Mucosa of stomach (tissue), 1 donor: Measurements from ENCODE around the gene MYO5B.

Experiments used
- H3K27me3 ChIP-seq: one replicate; pipeline ENCODE4 v1.7.0; 2013; ENCODE audit warnings: mild to moderate bottlenecking, low read length; ENCODE audit not compliant: control insufficient read depth, insufficient read depth
- H3K36me3 ChIP-seq: one replicate; pipeline ENCODE4 v1.7.0; 2013; ENCODE audit warnings: low read length; ENCODE audit not compliant: control insufficient read depth, insufficient read depth
- H3K4me1 ChIP-seq: one replicate; pipeline ENCODE4 v1.7.0; 2013; ENCODE audit warnings: mild to moderate bottlenecking, low read length; ENCODE audit not compliant: control insufficient read depth, insufficient read depth
- H3K4me3 ChIP-seq: one replicate; pipeline ENCODE4 v1.7.0; 2013; ENCODE audit warnings: low read length
- H3K9ac ChIP-seq: one replicate; pipeline ENCODE4 v1.7.0; 2013; ENCODE audit warnings: mild to moderate bottlenecking, low read length, moderate library complexity
- H3K9me3 ChIP-seq: one replicate; pipeline ENCODE4 v1.7.0; 2013; ENCODE audit warnings: mild to moderate bottlenecking, low read length, moderate library complexity; ENCODE audit not compliant: control insufficient read depth
- donor health status: Pancreatic carcinoma.

Gene MYO5B

DNA sequence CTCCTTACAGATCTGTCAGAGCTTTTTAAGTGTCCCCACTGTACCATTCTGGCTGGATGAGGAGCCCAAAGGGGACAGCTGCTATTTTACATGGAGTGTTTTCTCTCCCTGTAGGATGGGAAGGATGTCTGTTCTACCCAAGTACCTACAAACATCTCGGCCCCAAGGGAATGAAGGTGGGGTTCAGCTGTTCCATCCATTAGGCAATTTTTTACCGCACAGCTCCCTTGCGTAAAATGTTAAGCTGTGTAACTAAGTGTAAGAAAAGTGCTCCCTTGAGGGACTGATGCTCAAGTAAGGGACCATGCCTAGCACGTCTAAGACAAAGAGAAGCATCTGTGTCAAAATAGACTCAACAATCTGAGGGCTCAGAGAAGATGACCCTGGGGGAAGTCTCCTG is 180.3 kb downstream of the MYO5B start:
- Histone ChIP-seq H3K27me3 (no peaks in the 10 kb centered on the region), H3K9ac (no peak overlapping the region)

DNA sequence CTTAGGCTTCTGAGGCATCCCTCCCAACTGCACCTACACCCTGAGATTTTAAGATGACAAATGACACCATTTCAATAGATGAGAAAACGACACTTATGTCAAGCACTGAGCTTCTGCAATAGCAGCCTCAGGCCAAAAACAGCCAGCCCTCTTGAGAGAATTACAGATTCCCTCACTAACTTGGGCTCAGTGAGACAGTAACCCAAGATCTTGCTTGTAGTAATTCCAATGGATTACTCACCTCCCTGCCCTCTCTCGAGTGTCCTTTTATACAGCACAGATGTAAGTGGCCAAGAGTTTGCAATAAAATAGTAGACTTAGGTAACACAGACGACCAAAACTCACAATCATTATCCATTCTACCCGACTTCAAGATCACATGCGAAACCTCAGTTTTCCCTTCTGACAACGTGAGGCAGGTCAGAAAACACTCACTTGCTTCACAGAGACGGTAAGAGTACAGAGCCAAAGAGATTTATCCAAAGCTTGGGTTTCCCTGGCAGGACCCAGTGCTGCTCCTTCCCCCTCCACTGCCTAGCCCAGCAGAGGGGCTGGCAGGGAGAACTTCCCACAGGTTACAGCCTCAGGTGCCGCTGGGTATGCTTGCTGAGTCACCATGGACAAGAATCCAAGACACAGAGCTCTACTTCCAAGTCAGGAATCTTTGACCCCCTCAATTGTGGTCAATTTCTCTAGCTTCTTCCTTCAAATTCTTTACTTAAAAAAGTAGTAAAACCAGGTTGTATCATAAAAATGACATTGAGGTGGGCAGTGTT is 181.4 kb downstream of the MYO5B start:
- H3K4me3 ChIP-seq, result no peak overlapping the region
- H3K9ac ChIP-seq, result no peak overlapping the region
- no peaks in the 10 kb centered on the region for H3K27me3 ChIP-seq
- no peaks in the 10 kb centered on the region for H3K4me1 ChIP-seq
- H3K9me3 ChIP-seq, result no peaks in the 10 kb centered on the region
- no peaks in the 10 kb centered on the region for H3K36me3 ChIP-seq

More for the DNA sequence above, 180.3 kb downstream of the MYO5B start:
- Histone ChIP-seq H3K4me3 (no peak overlapping the region), H3K4me1 (no peaks in the 10 kb centered on the region), H3K36me3 (no peaks in the 10 kb centered on the region), H3K9me3 (no peaks in the 10 kb centered on the region)

- Histone ChIP-seq H3K9ac (no peak overlapping the region), H3K4me3 (no peak overlapping the region), H3K4me1 (no peaks in the 10 kb centered on the region), H3K36me3 (no peaks in the 10 kb centered on the region), H3K27me3 (no peaks in the 10 kb centered on the region), H3K9me3 (no peaks in the 10 kb centered on the region)
Observed at GRCh38 chr18:50011813-50012435, 183.0 kb downstream of the MYO5B start.

- H3K36me3 ChIP-seq, result no peaks in the 10 kb centered on the region
- no peaks in the 10 kb centered on the region for H3K9me3 ChIP-seq
- no peak overlapping the region for H3K9ac ChIP-seq
Observed at GRCh38 chr18:50009773-50010335, 185.1 kb downstream of the MYO5B start.

GRCh38 chr18:50008306-50008705 is 186.6 kb downstream of the MYO5B start:
- Histone ChIP-seq H3K9me3 (no peaks in the 10 kb centered on the region), H3K36me3 (no peaks in the 10 kb centered on the region), H3K27me3 (no peaks in the 10 kb centered on the region), H3K9ac (no peak overlapping the region), H3K4me3 (no peak overlapping the region), H3K4me1 (no peaks in the 10 kb centered on the region)

More at GRCh38 chr18:50009773-50010335, 185.1 kb downstream of the MYO5B start:
- Histone ChIP-seq H3K4me3 (no peak overlapping the region), H3K27me3 (no peaks in the 10 kb centered on the region), H3K4me1 (no peaks in the 10 kb centered on the region)

DNA sequence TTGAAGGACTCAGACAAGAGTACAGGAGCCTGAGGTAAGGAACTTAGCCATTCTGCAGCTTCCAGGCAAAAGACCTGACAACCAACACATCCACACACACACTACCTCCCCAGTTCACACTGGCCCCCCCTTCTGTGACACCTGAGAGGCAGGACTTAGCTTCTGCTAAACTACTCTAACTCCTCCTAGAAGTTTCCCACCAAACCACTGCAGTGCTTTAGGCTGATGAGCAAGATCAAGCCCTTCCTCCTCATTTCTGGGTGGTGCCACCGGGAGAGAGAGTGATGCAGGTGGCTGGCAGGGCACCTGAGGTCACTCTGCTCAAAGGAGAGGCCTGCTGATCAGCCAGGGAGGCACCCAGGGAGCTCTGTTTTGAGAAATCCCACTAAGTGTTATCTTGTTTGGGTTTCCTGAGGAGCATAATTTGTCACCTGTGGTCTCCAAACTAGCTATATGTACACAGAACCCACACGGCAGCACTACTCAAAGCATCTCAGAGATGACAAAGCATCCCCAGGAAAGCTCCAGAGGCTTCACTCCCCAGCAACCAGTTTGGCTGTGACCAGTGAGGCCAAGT is 188.4 kb downstream of the MYO5B start:
- Histone ChIP-seq H3K27me3 (no peaks in the 10 kb centered on the region), H3K4me3 (no peak overlapping the region), H3K4me1 (no peaks in the 10 kb centered on the region), H3K9ac (no peak overlapping the region), H3K9me3 (no peaks in the 10 kb centered on the region), H3K36me3 (no peaks in the 10 kb centered on the region)

DNA sequence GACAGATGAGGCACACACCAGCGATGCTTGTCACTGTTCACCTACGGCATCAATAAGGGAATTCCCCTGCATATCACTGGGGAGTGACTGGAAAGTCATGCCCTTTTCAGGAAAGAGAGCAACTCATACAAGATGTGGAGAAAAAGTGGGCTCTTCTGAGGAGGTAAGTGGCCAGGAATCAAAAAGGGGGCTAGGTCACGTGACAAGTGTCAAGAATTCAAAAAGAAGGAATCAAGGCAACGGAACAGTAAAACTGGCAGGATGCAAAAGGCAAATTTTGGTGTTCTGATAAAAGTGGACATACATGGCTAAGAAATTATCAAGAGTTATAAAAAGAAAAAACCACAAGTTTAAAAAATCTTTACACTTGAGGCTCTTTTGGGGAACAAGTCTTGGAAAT is 190.9 kb downstream of the MYO5B start:
- Histone ChIP-seq H3K4me3 (no peak overlapping the region), H3K36me3 (no peaks in the 10 kb centered on the region), H3K9me3 (no peaks in the 10 kb centered on the region), H3K4me1 (no peaks in the 10 kb centered on the region), H3K27me3 (no peaks in the 10 kb centered on the region), H3K9ac (no peak overlapping the region)

DNA sequence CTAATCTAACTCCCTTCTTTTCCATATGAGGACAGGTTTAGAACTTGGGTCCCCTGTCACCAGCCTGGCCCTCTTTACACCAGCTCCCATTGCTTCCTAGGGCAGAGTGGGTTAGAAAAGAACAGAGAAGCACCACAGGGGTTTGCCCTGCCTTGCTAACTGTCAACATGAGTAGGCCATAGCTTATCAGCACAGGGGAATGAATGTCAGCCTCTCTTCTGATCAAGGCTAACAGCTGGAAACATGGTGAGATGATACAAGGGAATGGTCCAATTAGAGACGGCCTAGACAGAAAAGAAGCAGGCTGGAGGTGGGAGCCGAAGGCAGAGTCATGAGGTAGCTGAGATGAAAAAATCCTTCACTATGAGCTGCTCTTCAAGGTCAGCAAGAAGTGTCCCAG is 192.2 kb downstream of the MYO5B start:
- Histone ChIP-seq H3K4me3 (no peak overlapping the region), H3K27me3 (no peaks in the 10 kb centered on the region), H3K36me3 (no peaks in the 10 kb centered on the region), H3K9me3 (no peaks in the 10 kb centered on the region), H3K4me1 (no peaks in the 10 kb centered on the region), H3K9ac (no peak overlapping the region)

DNA sequence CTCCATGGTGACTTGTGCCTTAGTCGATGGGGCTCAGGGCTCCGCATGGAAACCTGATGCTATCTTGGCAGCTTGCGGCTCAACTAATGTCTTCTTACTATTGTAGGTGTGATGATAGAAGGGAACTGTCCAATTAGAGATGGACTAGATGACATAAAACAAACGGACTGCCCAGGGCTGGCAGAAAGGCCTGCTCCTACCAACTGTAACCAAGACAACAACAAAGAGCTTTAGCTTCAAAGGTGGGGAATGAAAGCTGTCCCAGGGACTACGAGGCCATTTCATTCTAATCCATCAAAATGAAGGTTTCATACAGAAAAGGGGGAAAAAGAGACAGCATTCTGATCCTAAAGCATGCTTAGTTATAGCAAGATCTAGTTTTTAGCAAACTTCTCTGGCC is 194.7 kb downstream of the MYO5B start:
- no peaks in the 10 kb centered on the region for H3K9me3 ChIP-seq
- H3K4me3 ChIP-seq, result no peak overlapping the region
- H3K27me3 ChIP-seq, result no peaks in the 10 kb centered on the region
- H3K9ac ChIP-seq, result no peak overlapping the region
- H3K36me3 ChIP-seq, result no peaks in the 10 kb centered on the region
- H3K4me1 ChIP-seq, result peaks cover 7% of the 10 kb centered on the region

DNA sequence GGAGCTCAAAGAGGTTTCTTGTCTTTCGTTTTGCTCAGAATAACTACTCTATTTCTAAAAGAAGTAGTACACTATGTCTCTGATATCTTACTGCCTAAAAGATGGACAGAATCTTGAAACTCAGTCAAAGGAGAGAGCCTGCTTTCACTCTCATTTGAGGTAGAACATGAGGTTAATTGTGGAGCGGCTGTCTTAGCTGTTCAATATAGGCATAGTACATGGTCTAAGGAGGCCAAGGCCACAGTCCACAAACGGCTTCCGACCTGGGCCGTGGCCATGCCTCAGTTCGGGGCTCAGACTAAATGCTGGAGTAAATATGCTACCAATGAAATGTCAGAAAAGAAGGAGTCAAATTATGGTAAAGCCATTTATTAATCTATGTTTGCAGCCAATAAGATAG is 195.8 kb downstream of the MYO5B start:
- no peaks in the 10 kb centered on the region for H3K36me3 ChIP-seq
- H3K9ac ChIP-seq, result no peak overlapping the region
- H3K27me3 ChIP-seq, result no peaks in the 10 kb centered on the region
- no peak overlapping the region for H3K4me3 ChIP-seq
- peaks cover 7% of the 10 kb centered on the region for H3K4me1 ChIP-seq
- H3K9me3 ChIP-seq, result no peaks in the 10 kb centered on the region

DNA sequence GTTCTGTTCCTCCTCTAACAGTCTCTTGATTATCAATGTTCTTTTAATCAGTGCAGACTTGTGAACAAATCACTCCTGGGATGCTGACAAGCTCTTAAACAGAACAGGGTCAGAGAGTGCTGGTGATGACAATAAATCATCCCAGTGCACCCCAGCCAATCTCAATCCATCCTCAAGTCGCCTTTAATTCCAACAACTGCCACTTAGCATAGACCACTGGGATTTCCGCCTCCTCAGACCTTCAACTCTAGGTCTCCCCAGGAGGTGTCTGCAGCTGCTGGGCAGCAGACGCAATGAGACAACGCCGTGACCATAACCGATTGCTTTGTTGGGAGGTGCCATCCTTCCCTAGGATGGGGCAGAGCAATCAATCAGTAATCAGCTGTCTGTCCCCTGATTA is 197.4 kb downstream of the MYO5B start:
- Histone ChIP-seq H3K9me3 (no peaks in the 10 kb centered on the region), H3K27me3 (no peaks in the 10 kb centered on the region), H3K9ac (no peak overlapping the region), H3K36me3 (no peaks in the 10 kb centered on the region), H3K4me3 (no peak overlapping the region), H3K4me1 (peaks cover 7% of the 10 kb centered on the region)

DNA sequence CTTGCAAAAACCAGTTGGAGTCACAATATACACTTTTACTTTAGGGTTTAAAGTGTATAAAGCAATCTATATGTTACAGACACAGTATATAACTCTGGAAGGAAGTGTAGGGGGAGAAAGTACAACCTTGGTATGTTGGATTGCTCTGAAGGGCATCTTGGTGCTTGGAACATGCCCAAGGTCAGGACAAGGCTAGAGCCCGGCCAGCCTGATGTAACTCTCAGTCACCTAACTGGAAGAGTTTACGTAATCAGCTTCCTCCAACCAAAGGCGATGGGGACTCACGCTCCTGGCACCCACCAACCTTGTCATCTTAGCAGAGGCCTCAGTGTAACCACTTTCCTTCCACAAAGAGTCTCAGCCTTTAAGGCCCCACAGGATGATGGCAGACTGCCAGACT is 200.5 kb downstream of the MYO5B start:
- H3K9ac ChIP-seq, result no peak overlapping the region
- no peaks in the 10 kb centered on the region for H3K9me3 ChIP-seq
- peaks cover 7% of the 10 kb centered on the region for H3K4me1 ChIP-seq
- H3K27me3 ChIP-seq, result no peaks in the 10 kb centered on the region
- no peak overlapping the region for H3K4me3 ChIP-seq
- H3K36me3 ChIP-seq, result no peaks in the 10 kb centered on the region
